GM18519 (cell line): ENCODE measurements around the gene LMX1A.

Source experiments
- ATAC-seq: cut with Tn5 transposase; IDR thresholded peaks from one replicate; pipeline ENCODE4 v1.9.1; 2021; ENCODE audit warnings: mild to moderate bottlenecking, moderate library complexity; ENCODE audit not compliant: unreplicated experiment, low FRiP score

LMX1A gene

GRCh38 chr1:165369255-165369848 lies 12.8 kb upstream of the LMX1A start:
- ATAC-seq = peak; percentile 59

GRCh38 chr1:165367375-165367993 lies 11.0 kb upstream of the LMX1A start:
- ATAC-seq = peak; percentile 60

- no peak for ATAC-seq
These were observed 8.8 kb upstream of the LMX1A start for GRCh38 chr1:165365341-165365740.

- no peak for ATAC-seq
These were observed 8.1 kb upstream of the LMX1A start for GRCh38 chr1:165364568-165365133.

- ATAC-seq = no peak
These were observed 361 bp upstream of the LMX1A start for GRCh38 chr1:165356876-165357275.

GRCh38 chr1:165355139-165355976 lies 1.2 kb downstream of the LMX1A start:
- no peak for ATAC-seq

- ATAC-seq = no peak
These were observed 1.8 kb downstream of the LMX1A start for GRCh38 chr1:165354739-165355138.

- no peak for ATAC-seq
These were observed 2.5 kb downstream of the LMX1A start for GRCh38 chr1:165353731-165354671.

- no peak for ATAC-seq
These were observed 3.8 kb downstream of the LMX1A start for GRCh38 chr1:165352442-165353293.

GRCh38 chr1:165351863-165352441 lies 4.6 kb downstream of the LMX1A start:
- ATAC-seq = no peak

- ATAC-seq = no peak
These were observed 5.7 kb downstream of the LMX1A start for GRCh38 chr1:165350840-165351239.

GRCh38 chr1:165345502-165345901 lies 11.0 kb downstream of the LMX1A start:
- ATAC-seq = no peak

GRCh38 chr1:165344736-165345135 lies 11.8 kb downstream of the LMX1A start:
- no peak for ATAC-seq

GRCh38 chr1:165344198-165344597 lies 12.3 kb downstream of the LMX1A start:
- no peak for ATAC-seq

- no peak for ATAC-seq
These were observed 13.9 kb downstream of the LMX1A start for GRCh38 chr1:165342587-165342986.

- ATAC-seq = no peak
These were observed 14.3 kb downstream of the LMX1A start for GRCh38 chr1:165342168-165342567.

GRCh38 chr1:165339164-165339563 lies 17.4 kb downstream of the LMX1A start:
- no peak for ATAC-seq

GRCh38 chr1:165330483-165330882 lies 26.0 kb downstream of the LMX1A start:
- ATAC-seq = no peak

GRCh38 chr1:165329104-165329503 lies 27.4 kb downstream of the LMX1A start:
- ATAC-seq = no peak
